OCI-LY7 (cell line): ENCODE measurements around the gene TNS3. TPM values are rescaled to one million over a fixed set of nuclear protein-coding genes. Genes with fewer than 3 reads are reported as not detected.
A peak's percentile ranks its signal among the peaks of the same experiment; 100 is the strongest.

Source experiments
- BruUV-seq: library from RNA; stranded (reverse); fragments of 400-500 nt; replicated peaks from 2 replicates; lab custom pipeline; 2021; lab: Mats Ljungman, UMichigan
- CTCF ChIA-PET: fragments of 300-600 bp; sonication (Branson Sonifier 250); formaldehyde crosslinking; loops from one replicate; lab custom pipeline; 2022; ENCODE audit warnings: antibody characterized with exemption; ENCODE audit not compliant: unreplicated experiment; lab: Charles Lee
- POLR2A ChIA-PET: fragments of 300-600 bp; sonication (Branson Sonifier 250); formaldehyde crosslinking; loops from one replicate; lab custom pipeline; 2022; ENCODE audit warnings: antibody characterized with exemption; lab: Charles Lee
- DNase-seq: peaks from one replicate; pipeline ENCODE4 v3.0.0-alpha.2; 2015; ENCODE audit warnings: low spot score
- H2AFZ ChIP-seq: fragments of 200-600 bp; sonication (generic), shearing (Covaris generic); 2 replicates; pipeline ENCODE4 v1.6.1; 2014; ENCODE audit warnings: mild to moderate bottlenecking, antibody characterized with exemption, low read length, moderate library complexity
- H3K27ac ChIP-seq: fragments of 200-600 bp; sonication (generic); 2 replicates; pipeline ENCODE4 v1.5.1; 2014; ENCODE audit warnings: mixed run types, low read depth, mild to moderate bottlenecking, moderate library complexity, low read length, inconsistent platforms; ENCODE audit not compliant: poor library complexity, severe bottlenecking
- H3K36me3 ChIP-seq: fragments of 200-600 bp; sonication (generic); 2 replicates; pipeline ENCODE4 v1.6.1; 2014; ENCODE audit warnings: mild to moderate bottlenecking, antibody characterized with exemption, low read length, moderate library complexity, mixed read lengths; ENCODE audit not compliant: insufficient read depth
- H3K4me1 ChIP-seq: fragments of 200-600 bp; sonication (generic); 2 replicates; pipeline ENCODE4 v1.5.1; 2014; ENCODE audit warnings: mild to moderate bottlenecking, low read length; ENCODE audit not compliant: insufficient read depth, poor library complexity, severe bottlenecking
- H3K4me2 ChIP-seq: fragments of 200-600 bp; sonication (generic); 2 replicates; pipeline ENCODE4 v1.6.1; 2014; ENCODE audit warnings: mild to moderate bottlenecking, low read length
- H3K4me3 ChIP-seq: fragments of 200-600 bp; sonication (generic); 2 replicates; pipeline ENCODE4 v1.5.1; 2014; ENCODE audit warnings: mild to moderate bottlenecking, low read depth, low read length; ENCODE audit not compliant: poor library complexity, severe bottlenecking
- H3K79me2 ChIP-seq: fragments of 200-600 bp; sonication (generic); 2 replicates; pipeline ENCODE4 v1.6.1; 2016; ENCODE audit warnings: low read depth, mild to moderate bottlenecking, low read length, moderate library complexity, mixed read lengths; ENCODE audit not compliant: insufficient read depth
- H3K9me2 ChIP-seq: fragments of 200-600 bp; sonication (generic); 2 replicates; pipeline ENCODE4 v1.6.1; 2016; ENCODE audit warnings: mild to moderate bottlenecking, low read length, mixed read lengths; ENCODE audit not compliant: insufficient read depth
- H3K9me3 ChIP-seq: fragments of 200-600 bp; sonication (generic); 2 replicates; pipeline ENCODE4 v1.6.1; 2014; ENCODE audit warnings: mild to moderate bottlenecking, mixed run types, low read length, mixed read lengths
- H4K20me1 ChIP-seq: fragments of 200-600 bp; sonication (generic); 2 replicates; pipeline ENCODE4 v1.6.1; 2014; ENCODE audit warnings: mild to moderate bottlenecking, antibody characterized with exemption, low read length, moderate library complexity, mixed read lengths; ENCODE audit not compliant: insufficient read depth
- CTCF ChIP-seq: fragments of 200-600 bp; sonication (generic); conservative IDR thresholded peaks from 2 replicates; pipeline ENCODE4 v1.5.1; 2014; ENCODE audit warnings: mild to moderate bottlenecking, antibody characterized with exemption, low read length, moderate library complexity, mixed read lengths
- EZH2phosphoT487 ChIP-seq: fragments of 200-600 bp; sonication (generic); IDR thresholded peaks from 2 replicates; pipeline ENCODE4 v1.6.1; 2018; ENCODE audit warnings: low read depth, borderline replicate concordance, mild to moderate bottlenecking, mixed run types, antibody characterized with exemption, low read length, moderate library complexity, mixed read lengths
- intact Hi-C: fragments of 100-400 bp; cut with micrococcal nuclease; formaldehyde crosslinking; loops from one replicate; pipeline ENCODE4 v1.10.0; 2022; ENCODE audit not compliant: unreplicated experiment
- total RNA-seq, 2 experiments: library from RNA; depleted of rRNA in 1 of 2; stranded (reverse); fragments of >200 nt in 1 of 2; shearing (Covaris generic) in 1 of 2; gene quantifications; 2 replicates each; pipeline ENCODE4 v1.2.3, GENCODE V29; 2014 to 2022

TNS3 gene
- total RNA-seq, 2 experiments from 2014 or later: 9.5 to 42.1 TPM

- Histone ChIP-seq H3K4me3 (no peak overlapping the region), H3K79me2 (no peaks in the 10 kb centered on the region), H3K27ac (no peak overlapping the region), H2AFZ (no peak overlapping the region), H3K36me3 (no peaks in the 10 kb centered on the region), H3K9me3 (no peaks in the 10 kb centered on the region), H3K9me2 (no peaks in the 10 kb centered on the region), H3K4me2 (no peak overlapping the region), H3K4me1 (peaks cover 12% of the 10 kb centered on the region), H4K20me1 (no peaks in the 10 kb centered on the region; the same call in 1 of the 2 replicates)
- POLR2A ChIA-PET: no interaction called here
- DNase-seq: no peak
- TF ChIP-seq CTCF: no peak
- no peak for TF ChIP-seq EZH2phosphoT487
- BruUV-seq: no TSS peak
- CTCF ChIA-PET: no interaction called here
- intact Hi-C loops: no loop called here
Measured at GRCh38 chr7:47546733-47547494, 35.0 kb downstream of the TNS3 start.

- Histone ChIP-seq H3K4me1 (peaks cover 12% of the 10 kb centered on the region), H3K4me2 (no peak overlapping the region), H3K4me3 (no peak overlapping the region), H3K27ac (no peak overlapping the region), H3K36me3 (no peaks in the 10 kb centered on the region), H2AFZ (no peak overlapping the region), H4K20me1 (no peaks in the 10 kb centered on the region; the same call in 1 of the 2 replicates), H3K9me2 (no peaks in the 10 kb centered on the region), H3K79me2 (no peaks in the 10 kb centered on the region), H3K9me3 (no peaks in the 10 kb centered on the region)
- ChIA-PET POLR2A (interaction anchor here (0.7 kb wide), 1 partner anchor 304 kb away, joined by 3 read pairs; no protein-coding TSS in a partner anchor), CTCF (interaction anchor here (0.5 to 0.6 kb wide), 2 partner anchors 163 to 333 kb away, joined by 3 to 6 read pairs; no protein-coding TSS in a partner anchor)
- intact Hi-C loops: no loop called here
- TF ChIP-seq CTCF (no peak), EZH2phosphoT487 (no peak)
- no TSS peak for BruUV-seq
- no peak for DNase-seq
Measured at GRCh38 chr7:47546171-47546570, 35.7 kb downstream of the TNS3 start.

GRCh38 chr7:47544416-47544815 lies 37.5 kb downstream of the TNS3 start:
- intact Hi-C loops: no loop called here
- Histone ChIP-seq H3K79me2 (no peaks in the 10 kb centered on the region), H3K36me3 (no peaks in the 10 kb centered on the region), H3K9me2 (no peaks in the 10 kb centered on the region), H2AFZ (no peak overlapping the region), H3K27ac (no peak overlapping the region), H3K4me3 (no peak overlapping the region), H3K4me2 (peak overlapping the region; percentile 27; the same call in 1 of the 2 replicates), H4K20me1 (no peaks in the 10 kb centered on the region; the same call in 1 of the 2 replicates), H3K9me3 (no peaks in the 10 kb centered on the region), H3K4me1 (peaks cover 12% of the 10 kb centered on the region)
- TF ChIP-seq CTCF: no peak
- TF ChIP-seq EZH2phosphoT487: no peak
- DNase-seq: no peak
- POLR2A ChIA-PET: interaction anchor here (0.6 kb wide), 1 partner anchor 26 kb away, joined by 3 read pairs; no protein-coding TSS in a partner anchor
- CTCF ChIA-PET: no interaction called here
- no TSS peak for BruUV-seq
